GM13976 (cell line): ENCODE results near the gene GPC5.

Experiments used
- DNase-seq: peaks from one replicate; pipeline ENCODE4 v3.0.0; 2012; ENCODE audit warnings: low spot score
- CTCF ChIP-seq: IDR thresholded peaks from 2 replicates; pipeline ENCODE4 v1.5.1; 2012; ENCODE audit warnings: borderline replicate concordance, mild to moderate bottlenecking; ENCODE audit not compliant: insufficient read depth; ENCODE audit errors: extremely low read depth, missing control alignments, control extremely low read depth
- in situ Hi-C: fragments of 300-500 bp; cut with MboI; formaldehyde crosslinking; loops from one replicate; pipeline ENCODE4 v1.12.0; 2022; ENCODE audit warnings: low sequenced_read_pairs, mixed read lengths, inconsistent platforms; ENCODE audit not compliant: unreplicated experiment

GPC5 gene

GRCh38 chr13:92640936-92641335 is 1242.5 kb downstream of the GPC5 start:
- in situ Hi-C loops = no loop called here
- TF ChIP-seq CTCF = no peak
- no peak for DNase-seq

DNA sequence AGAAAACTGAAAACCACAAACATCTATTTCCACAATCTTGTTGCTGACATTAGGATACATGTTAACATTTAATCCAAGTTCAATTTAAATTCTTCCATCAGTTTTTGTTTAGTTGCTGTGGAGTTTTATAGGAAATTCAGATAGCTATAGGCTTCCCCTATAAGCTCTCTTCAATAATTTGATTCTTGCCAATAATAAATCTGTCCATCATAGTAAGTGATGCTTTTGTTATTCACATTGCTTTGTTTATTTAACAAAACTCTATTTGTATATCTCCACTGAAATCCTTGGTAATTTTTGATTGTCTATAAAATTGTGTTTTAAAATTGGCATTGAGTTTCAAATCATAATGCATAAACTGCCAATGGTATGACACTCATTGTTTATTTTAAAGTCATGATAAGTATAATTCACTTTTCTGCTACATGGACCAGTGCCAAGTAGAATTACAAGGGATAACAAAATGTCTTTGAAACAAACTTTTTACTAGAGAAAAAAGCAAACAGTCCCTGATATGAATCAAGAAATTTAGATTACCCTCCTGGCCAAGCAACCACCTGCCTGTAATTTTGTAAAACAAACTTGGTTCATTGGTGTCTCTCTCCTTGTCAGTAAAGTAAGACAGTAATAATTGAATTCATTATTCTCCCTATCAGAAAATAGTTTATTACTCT is 1250.9 kb downstream of the GPC5 start:
- in situ Hi-C loops = no loop called here
- no peak for DNase-seq
- TF ChIP-seq CTCF = no peak

DNA sequence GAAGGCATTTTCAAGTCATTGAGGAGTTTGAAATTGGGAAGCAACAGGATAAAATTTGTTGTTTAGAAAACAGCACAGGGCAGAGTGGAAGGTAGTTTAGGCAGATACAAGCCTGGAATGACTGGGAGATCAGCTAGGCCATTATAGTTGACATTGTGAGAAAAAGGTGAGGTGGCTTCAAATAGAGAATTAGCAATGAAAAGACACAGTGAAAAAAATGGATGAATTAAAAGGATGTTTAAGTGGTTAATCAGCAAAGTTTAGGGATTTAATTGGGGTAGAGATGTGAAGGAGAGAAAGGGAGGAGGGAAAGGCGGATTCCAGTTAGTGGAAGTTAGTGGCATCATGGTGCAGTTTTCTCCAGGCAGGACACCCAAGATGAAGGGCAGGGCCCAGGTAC is 1257.7 kb downstream of the GPC5 start:
- no peak for TF ChIP-seq CTCF
- in situ Hi-C loops = no loop called here

GRCh38 chr13:92656648-92657047 is 1258.2 kb downstream of the GPC5 start:
- in situ Hi-C loops = no loop called here
- TF ChIP-seq CTCF = no peak
- no peak for DNase-seq

More for the DNA sequence above, 1257.7 kb downstream of the GPC5 start:
- DNase-seq = no peak

DNA sequence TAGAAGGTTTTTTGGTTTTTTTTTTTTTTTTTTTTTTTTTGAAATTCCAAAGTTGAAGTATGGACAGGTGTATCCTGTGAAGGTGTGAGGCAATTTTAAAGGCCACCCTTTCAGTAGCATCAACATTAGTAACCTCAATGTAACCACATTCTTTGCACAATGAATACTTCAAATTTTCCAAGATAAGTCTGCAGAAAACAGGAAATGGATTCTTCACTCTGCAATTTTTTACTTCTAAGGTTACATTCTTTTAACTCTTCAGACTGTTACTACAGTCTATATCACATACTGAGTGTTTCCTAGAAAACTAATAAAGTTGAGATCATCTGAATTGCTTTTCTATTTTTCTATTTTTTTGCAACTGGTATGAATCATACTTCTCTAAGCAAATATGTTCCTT is 1259.1 kb downstream of the GPC5 start:
- in situ Hi-C loops = no loop called here
- no peak for DNase-seq
- no peak for TF ChIP-seq CTCF

- in situ Hi-C loops = no loop called here
- no peak for DNase-seq
- no peak for TF ChIP-seq CTCF
These were observed 1259.9 kb downstream of the GPC5 start for GRCh38 chr13:92658293-92658692.

- no peak for TF ChIP-seq CTCF
- no peak for DNase-seq
- in situ Hi-C loops = no loop called here
These were observed 1263.0 kb downstream of the GPC5 start for GRCh38 chr13:92661406-92661805.
